Testis (tissue), 3 donors: ENCODE data around the gene ANKH. TPM values are rescaled to one million over a fixed set of nuclear protein-coding genes. Genes with fewer than 3 reads are reported as not detected.
"Not testable (repeated sequence)": the region's sequence is repeated elsewhere in the genome, so short reads cannot be mapped to it uniquely, and the experiment has no call there.

ENCODE experiments used
- DNase-seq: peaks from one replicate; pipeline ENCODE4 v3.0.0-alpha.2; 2019
- H3K27ac ChIP-seq, 2 donors: fragments of 200-600 bp; sonication (generic); one replicate each; pipeline ENCODE4 v1.5.1; 2019
- H3K27me3 ChIP-seq: fragments of 200-600 bp; sonication (generic); one replicate; pipeline ENCODE4 v1.5.1; 2019
- H3K36me3 ChIP-seq: fragments of 200-600 bp; sonication (generic); one replicate; pipeline ENCODE4 v1.5.1; 2017; ENCODE audit warnings: low read depth; ENCODE audit errors: missing control alignments
- H3K4me1 ChIP-seq: fragments of 200-600 bp; sonication (generic); one replicate; pipeline ENCODE4 v1.5.1; 2019
- H3K4me3 ChIP-seq, 2 donors: fragments of 200-600 bp; sonication (generic); one replicate each; pipeline ENCODE4 v1.5.1; 2017 to 2019
- H3K9me3 ChIP-seq: fragments of 200-600 bp; sonication (generic); one replicate; pipeline ENCODE4 v1.5.1; 2017
- CTCF ChIP-seq, 3 experiments: fragments of 450-650 bp in 2 of 3; fragments of 200-600 bp in 1 of 3; sonication (generic) in 1 of 3; IDR thresholded peaks; one replicate each; pipeline ENCODE4 v1.5.1; 2016 to 2019; ENCODE audit warnings: antibody characterized with exemption in 3 of 3, mild to moderate bottlenecking in 2 of 3, moderate library complexity in 1 of 3
- POLR2A ChIP-seq: fragments of 450-650 bp; IDR thresholded peaks from one replicate; pipeline ENCODE4 v1.6.1; 2017; ENCODE audit warnings: antibody characterized with exemption, mild to moderate bottlenecking, moderate library complexity
- WGBS, 2 donors: methylation state at CpG; one replicate each; pipeline ENCODE4 v1.1.5; 2018; 5-methylcytosine and 5-hydroxymethylcytosine counted together
- intact Hi-C: fragments of 100-400 bp; cut with DNase I; formaldehyde crosslinking; loops from one replicate; pipeline ENCODE4 v1.15.1; 2023; ENCODE audit warnings: low total_unique reads
- polyA plus RNA-seq: library from polyadenylated mRNA; stranded (reverse); fragments of 350-450 nt; fragmentation: Illumina TruSeq; extraction: RNeasy Lipid Tissue Mini Kit (QIAGEN cat#74804); gene quantifications from one replicate; pipeline ENCODE4 v1.2.3, GENCODE V29; 2014; ENCODE audit warnings: low read depth, low replicate concordance; ENCODE audit not compliant: insufficient read depth
- total RNA-seq, 2 donors: library from RNA; depleted of rRNA; stranded (reverse); fragments of >200 nt; gene quantifications; one replicate each; pipeline ENCODE4 v1.2.3, GENCODE V29; 2016

Gene ANKH
- total and polyA plus RNA-seq, 3 donors from 2014 or later = 14.3 to 16.2 (median 15.8) TPM

DNA sequence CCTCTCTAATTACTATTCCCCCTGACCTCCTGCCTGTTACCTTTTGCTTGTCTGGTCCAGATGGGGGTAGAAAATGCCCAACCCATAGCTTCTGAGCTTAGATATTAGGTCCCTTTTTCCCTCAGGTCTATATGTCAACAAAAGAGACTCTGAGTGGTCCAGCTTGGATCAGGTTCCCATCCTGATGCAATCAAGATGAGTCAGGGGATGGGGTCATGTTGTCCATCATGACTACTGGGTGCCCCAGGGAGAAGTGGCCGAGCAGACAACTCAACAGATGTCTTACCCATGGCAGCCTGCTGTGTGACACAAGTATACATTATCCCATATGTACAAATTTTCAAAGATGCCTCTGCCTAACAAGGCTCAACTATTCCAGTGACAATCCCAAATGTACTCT, 9.1 kb upstream of the ANKH start:
- no peak for DNase-seq
- 89 to 100% methylated on average over 1 of the region's 1 CpG for WGBS, 2 donors
- Histone ChIP-seq H3K27me3 (no peaks in the 10 kb centered on the region), H3K4me1 (no peaks in the 10 kb centered on the region), H3K36me3 (no peaks in the 10 kb centered on the region), H3K4me3 (no peak overlapping the region), H3K27ac (no peak overlapping the region), H3K9me3 (no peaks in the 10 kb centered on the region)
- intact Hi-C loops = no loop called here
- no peak for TF ChIP-seq POLR2A
- TF ChIP-seq CTCF (IDR thresholded peaks at IDR 0.05) = no peak

DNA sequence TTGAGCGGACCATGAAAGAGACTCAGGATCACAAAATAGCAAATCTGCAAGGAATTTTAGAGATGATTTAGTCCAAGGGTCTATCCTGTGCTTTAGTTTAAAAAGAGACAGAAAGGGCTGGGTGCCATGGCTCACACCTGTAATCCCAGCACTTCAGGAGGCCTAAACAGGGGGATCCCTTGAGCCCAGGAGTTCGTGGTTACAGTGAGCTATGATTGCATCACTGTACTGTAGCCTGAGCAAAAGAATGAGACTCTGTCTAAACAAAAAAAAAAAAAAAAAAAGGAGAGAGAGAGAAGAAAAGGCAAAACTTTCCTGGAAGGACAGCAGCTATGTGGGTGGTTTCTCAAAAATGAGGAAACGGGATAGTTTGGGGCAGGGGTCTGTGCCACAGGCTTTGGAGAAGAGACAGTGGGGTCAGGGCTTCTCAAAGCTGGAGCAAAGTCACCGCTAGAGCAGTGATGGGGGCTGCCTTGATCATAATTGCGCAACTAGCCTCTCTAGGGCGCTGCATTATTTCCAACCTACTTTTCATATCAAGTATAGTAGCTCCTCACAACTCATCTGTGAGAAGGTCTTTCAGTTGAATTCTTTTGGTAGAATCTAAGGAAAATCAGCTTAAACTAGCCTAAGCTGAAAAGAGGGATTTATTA, 8.5 kb upstream of the ANKH start:
- Histone ChIP-seq H3K9me3 (no peaks in the 10 kb centered on the region), H3K27ac (no peak overlapping the region), H3K4me3 (no peak overlapping the region), H3K36me3 (no peaks in the 10 kb centered on the region), H3K27me3 (no peaks in the 10 kb centered on the region), H3K4me1 (no peaks in the 10 kb centered on the region)
- TF ChIP-seq CTCF (IDR thresholded peaks at IDR 0.05) = no peak
- no peak for TF ChIP-seq POLR2A
- DNase-seq = no peak
- 78 to 82% methylated on average over 6 of the region's 6 CpGs for WGBS, 2 donors
- intact Hi-C loops = no loop called here

- no peaks in the 10 kb centered on the region for H3K36me3 ChIP-seq
- H3K27ac ChIP-seq = no peak overlapping the region
- no peaks in the 10 kb centered on the region for H3K27me3 ChIP-seq
- no peak overlapping the region for H3K4me3 ChIP-seq
- no peaks in the 10 kb centered on the region for H3K9me3 ChIP-seq
- 87 to 95% methylated on average over 2 of the region's 2 CpGs for WGBS, 2 donors
- H3K4me1 ChIP-seq = no peaks in the 10 kb centered on the region
- intact Hi-C loops = no loop called here
- TF ChIP-seq CTCF (IDR thresholded peaks at IDR 0.05) = no peak
- no peak for TF ChIP-seq POLR2A
- no peak for DNase-seq
Observed at GRCh38 chr5:14879393-14879792, 7.8 kb upstream of the ANKH start.

- H3K4me1 ChIP-seq, H3K9me3 ChIP-seq, H3K27me3 ChIP-seq, H3K36me3 ChIP-seq, DNase-seq, H3K27ac ChIP-seq, H3K4me3 ChIP-seq, intact Hi-C loops: not testable (repeated sequence)
- WGBS, 2 donors = 96% methylated on average over 9 of the region's 9 CpGs
Observed at GRCh38 chr5:14878192-14878591, 6.6 kb upstream of the ANKH start.

DNA sequence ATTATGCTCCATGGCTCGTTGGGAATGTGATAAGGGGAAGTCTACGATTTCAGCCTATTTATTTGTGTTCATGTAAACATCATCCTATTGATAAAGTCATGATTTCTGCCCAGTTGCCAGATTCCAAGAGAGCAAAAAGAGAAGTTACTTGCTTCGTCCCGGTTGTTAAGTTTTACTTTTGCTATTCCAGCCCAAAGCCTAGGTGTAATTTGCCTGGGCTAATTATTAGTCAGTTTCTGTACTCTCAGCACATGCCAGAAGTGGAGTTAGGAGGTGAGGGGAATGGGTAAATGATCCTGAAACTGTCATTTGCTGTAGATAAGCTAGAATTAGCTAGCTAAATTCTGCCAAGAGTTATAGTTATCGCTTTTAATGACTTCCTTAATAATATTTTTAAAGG, 4.5 kb upstream of the ANKH start:
- no peaks in the 10 kb centered on the region for H3K9me3 ChIP-seq
- 69 to 71% methylated on average over 5 of the region's 5 CpGs for WGBS, 2 donors
- H3K27me3 ChIP-seq = no peaks in the 10 kb centered on the region
- no peaks in the 10 kb centered on the region for H3K36me3 ChIP-seq
- no peak overlapping the region for H3K27ac ChIP-seq
- H3K4me1 ChIP-seq = peaks cover 7% of the 10 kb centered on the region
- intact Hi-C loops = no loop called here
- DNase-seq = no peak
- TF ChIP-seq CTCF (IDR thresholded peaks at IDR 0.05) (no peak), POLR2A (no peak)
- no peak overlapping the region for H3K4me3 ChIP-seq
